Activated CD4-positive, alpha-beta T cell treated with anti-CD3 and anti-CD28 coated beads, Interleukin-2, amount 10 ng/mL, durations not matched to agents 7 days and 5 days (primary cell): Measurements from ENCODE around the gene WDR54. TPM values are rescaled to one million over a fixed set of nuclear protein-coding genes. Genes with fewer than 3 reads are reported as not detected.

Source experiments
- total RNA-seq, 2 experiments: library from RNA; stranded (reverse); gene quantifications; one replicate each; pipeline ENCODE4 v1.2.3, GENCODE V29; 2021

The WDR54 gene
- total RNA-seq, 2 experiments from 2014 or later: 71.3 to 80.7 TPM

Other genes starting within 250 kb of the WDR54 start
- 100 to 1,000 TPM; 163 to 165 TPM for gene MOB1A, start 242.9 kb upstream of the WDR54 start, total RNA-seq
- gene MTHFD2, start 223.1 kb upstream of the WDR54 start, total RNA-seq: 100 to 1,000 TPM; 129 to 130 TPM
- 1 to 10 TPM; 3.0 to 4.3 TPM for gene SLC4A5, start 78.3 kb upstream of the WDR54 start, total RNA-seq
- gene DCTN1, start 41.4 kb upstream of the WDR54 start, total RNA-seq: 100 to 1,000 TPM; 106 to 132 TPM
- gene C2orf81, start 111 bp upstream of the WDR54 start, total RNA-seq: 1 to 10 TPM; 3.0 to 3.3 TPM
- under 1 TPM; 0.62 to 0.82 TPM for gene RTKN, start 20.2 kb downstream of the WDR54 start, total RNA-seq
- 10 to 100 TPM; 28.9 to 32.1 TPM for gene INO80B, start 33.4 kb downstream of the WDR54 start, total RNA-seq
- gene WBP1, start 36.7 kb downstream of the WDR54 start, total RNA-seq: 10 to 100 TPM; 52.5 to 52.6 TPM
- gene MOGS, start 43.7 kb downstream of the WDR54 start, total RNA-seq: 10 to 100 TPM; 55.4 to 62.6 TPM
- gene MRPL53, start 51.0 kb downstream of the WDR54 start, total RNA-seq: 10 to 100 TPM; 72.5 to 83.1 TPM
- 10 to 100 TPM; 26.8 to 27.1 TPM for gene CCDC142, start 61.3 kb downstream of the WDR54 start, total RNA-seq
- gene TTC31, start 61.4 kb downstream of the WDR54 start, total RNA-seq: 10 to 100 TPM; 45.8 to 46.3 TPM
- under 1 TPM in 1 of 2 experiments, not detected in 1; 0.25 TPM for gene LBX2, start 77.9 kb downstream of the WDR54 start, total RNA-seq
- gene PCGF1, start 86.0 kb downstream of the WDR54 start, total RNA-seq: 10 to 100 TPM; 25.8 to 35.6 TPM
- under 1 TPM; 0.40 to 0.52 TPM for gene TLX2, start 92.7 kb downstream of the WDR54 start, total RNA-seq
- gene DQX1, start 104.5 kb downstream of the WDR54 start, total RNA-seq: under 1 TPM; 0.25 to 0.52 TPM
- gene AUP1, start 108.0 kb downstream of the WDR54 start, total RNA-seq: 100 to 1,000 TPM; 116 to 136 TPM
- 10 to 100 TPM; 41.6 to 45.8 TPM for gene HTRA2, start 108.2 kb downstream of the WDR54 start, total RNA-seq
- gene LOXL3, start 132.2 kb downstream of the WDR54 start, total RNA-seq: under 1 TPM; 0.12 to 0.15 TPM
- gene DOK1, start 133.0 kb downstream of the WDR54 start, total RNA-seq: 10 to 100 TPM; 28.0 to 34.4 TPM
- gene M1AP, start 226.6 kb downstream of the WDR54 start, total RNA-seq: not detected
- 1 to 10 TPM; 6.5 to 8.3 TPM for gene SEMA4F, start 232.5 kb downstream of the WDR54 start, total RNA-seq